ENCODE data around the gene OCA2. TPM values are rescaled to one million over a fixed set of nuclear protein-coding genes. Genes with fewer than 3 reads are reported as not detected.

The OCA2 gene
- total RNA-seq, 1 donor from 2014 or later = 0.79 TPM

DNA sequence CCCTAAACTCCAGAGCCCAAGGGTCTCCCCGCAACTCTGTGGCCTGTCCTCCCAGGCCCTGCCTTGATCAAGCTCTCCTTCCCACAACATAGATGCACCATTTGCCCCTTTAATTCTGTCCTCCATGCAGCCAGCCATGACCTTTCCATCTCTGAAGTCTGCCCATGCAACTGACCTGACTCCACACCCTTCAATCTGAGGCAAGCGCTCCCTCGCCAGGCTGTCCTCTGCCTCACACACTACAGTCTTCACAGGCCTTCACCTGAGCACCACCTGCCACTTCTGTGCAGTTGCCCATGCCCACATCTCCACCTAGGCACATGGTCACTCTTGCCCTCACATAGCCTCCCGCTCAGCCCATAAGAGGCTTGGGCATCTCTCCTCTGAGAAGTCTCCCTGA lies 244.0 kb downstream of the OCA2 start:
- Mint-ChIP-seq H3K36me3 (ENCODE audit: insufficient read depth) (no peaks in the 10 kb centered on the region), H3K4me1 (ENCODE audit: low read depth) (peaks cover 4% of the 10 kb centered on the region), H3K27me3 (peaks cover 11% of the 10 kb centered on the region), H3K9me3 (ENCODE audit: low read depth) (no peaks in the 10 kb centered on the region), H3K27ac (no peak overlapping the region), H3K4me3 (ENCODE audit: low read depth) (no peak overlapping the region)
- TF ChIP-seq, protein P1, sequence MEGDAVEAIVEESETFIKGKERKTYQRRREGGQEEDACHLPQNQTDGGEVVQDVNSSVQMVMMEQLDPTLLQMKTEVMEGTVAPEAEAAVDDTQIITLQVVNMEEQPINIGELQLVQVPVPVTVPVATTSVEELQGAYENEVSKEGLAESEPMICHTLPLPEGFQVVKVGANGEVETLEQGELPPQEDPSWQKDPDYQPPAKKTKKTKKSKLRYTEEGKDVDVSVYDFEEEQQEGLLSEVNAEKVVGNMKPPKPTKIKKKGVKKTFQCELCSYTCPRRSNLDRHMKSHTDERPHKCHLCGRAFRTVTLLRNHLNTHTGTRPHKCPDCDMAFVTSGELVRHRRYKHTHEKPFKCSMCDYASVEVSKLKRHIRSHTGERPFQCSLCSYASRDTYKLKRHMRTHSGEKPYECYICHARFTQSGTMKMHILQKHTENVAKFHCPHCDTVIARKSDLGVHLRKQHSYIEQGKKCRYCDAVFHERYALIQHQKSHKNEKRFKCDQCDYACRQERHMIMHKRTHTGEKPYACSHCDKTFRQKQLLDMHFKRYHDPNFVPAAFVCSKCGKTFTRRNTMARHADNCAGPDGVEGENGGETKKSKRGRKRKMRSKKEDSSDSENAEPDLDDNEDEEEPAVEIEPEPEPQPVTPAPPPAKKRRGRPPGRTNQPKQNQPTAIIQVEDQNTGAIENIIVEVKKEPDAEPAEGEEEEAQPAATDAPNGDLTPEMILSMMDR (IDR thresholded peaks at IDR 0.05; ENCODE audit: unreplicated experiment) = no peak
- DNase-seq (ENCODE audit: low spot score, unreplicated experiment) = no peak

DNA sequence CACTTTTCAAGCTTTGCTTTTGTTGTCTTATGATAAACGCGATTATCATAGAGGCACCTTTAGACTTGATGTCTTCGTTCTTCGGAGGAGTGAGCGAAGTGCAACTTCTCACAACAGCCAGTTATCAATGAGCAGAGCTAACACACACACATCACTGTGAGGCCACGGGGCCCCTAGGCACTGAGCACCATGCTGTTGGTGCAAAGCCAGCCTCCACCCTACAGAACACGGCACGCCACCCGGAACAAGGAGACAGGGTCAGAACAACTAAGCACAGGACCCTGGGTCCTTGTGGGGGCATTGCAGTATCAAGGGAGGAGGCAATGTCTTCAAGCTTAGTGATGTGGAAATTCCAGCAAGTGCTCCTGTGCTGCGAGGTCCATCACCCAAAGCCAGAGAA lies 244.5 kb downstream of the OCA2 start:
- H3K36me3 Mint-ChIP-seq (ENCODE audit: insufficient read depth) = no peaks in the 10 kb centered on the region
- TF ChIP-seq, protein P1 (IDR thresholded peaks at IDR 0.05; ENCODE audit: unreplicated experiment) = no peak
- no peak overlapping the region for H3K27ac Mint-ChIP-seq
- peaks cover 4% of the 10 kb centered on the region for H3K4me1 Mint-ChIP-seq (ENCODE audit: low read depth)
- no peak for DNase-seq (ENCODE audit: low spot score, unreplicated experiment)
- H3K27me3 Mint-ChIP-seq = peaks cover 13% of the 10 kb centered on the region
- H3K9me3 Mint-ChIP-seq (ENCODE audit: low read depth) = no peaks in the 10 kb centered on the region
- H3K4me3 Mint-ChIP-seq (ENCODE audit: low read depth) = no peak overlapping the region

DNA sequence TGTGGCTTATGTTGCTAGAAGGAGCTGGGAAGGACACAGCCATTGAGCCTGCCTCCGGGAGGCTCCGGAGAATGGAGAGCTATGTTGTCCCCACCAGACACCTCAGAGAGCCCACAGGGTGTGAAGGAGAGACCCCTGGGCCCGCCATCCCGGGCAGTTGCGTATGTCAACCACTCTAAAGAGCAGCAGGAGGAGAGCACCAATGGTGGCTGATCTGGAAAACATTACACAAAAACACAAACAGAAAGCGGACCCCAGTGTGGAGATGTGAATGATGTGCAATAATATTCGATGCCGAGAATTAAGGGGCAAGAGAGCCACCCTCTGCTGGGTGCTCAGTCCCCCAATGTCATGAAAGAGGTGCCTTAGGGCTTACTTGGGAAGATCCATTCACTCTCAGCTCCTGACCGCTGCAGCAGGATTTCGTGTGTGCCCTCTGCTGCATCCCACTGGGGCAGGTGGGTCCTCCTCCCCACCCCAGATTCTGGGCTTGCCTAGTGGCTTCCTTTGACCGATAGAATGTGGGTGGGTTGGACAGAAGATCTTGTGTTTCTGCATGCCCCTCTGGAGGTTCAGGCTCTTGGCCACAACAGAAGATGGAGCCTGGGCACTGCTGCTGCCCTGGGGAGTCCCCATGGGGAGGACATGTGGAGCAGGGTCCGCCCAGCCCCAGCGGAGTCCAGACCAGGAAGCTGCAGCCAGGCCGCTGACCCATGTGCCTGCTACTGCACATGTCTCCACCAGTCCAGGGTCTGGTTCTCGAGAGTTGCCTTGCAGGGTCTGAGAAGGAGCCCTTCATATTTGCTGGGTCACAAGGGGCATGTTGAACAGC lies 245.3 kb downstream of the OCA2 start:
- no peaks in the 10 kb centered on the region for H3K36me3 Mint-ChIP-seq (ENCODE audit: insufficient read depth)

DNA sequence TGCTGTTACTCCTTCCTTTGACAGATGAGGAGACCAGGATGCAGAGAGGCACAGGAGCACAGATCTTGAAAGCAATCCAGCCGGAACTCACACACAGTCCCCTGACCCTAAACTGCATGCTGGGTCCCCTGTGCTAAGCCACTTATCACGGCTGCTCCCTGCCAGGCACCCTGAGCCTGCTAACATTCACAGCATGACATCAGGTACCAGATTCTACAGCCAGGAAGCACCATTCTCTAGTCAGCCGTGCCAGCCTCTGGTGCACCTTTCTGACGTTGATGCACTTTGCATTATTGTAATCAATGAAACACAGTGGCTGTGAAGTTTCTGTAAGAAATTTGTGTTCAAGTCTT lies 247.3 kb downstream of the OCA2 start:
- TF ChIP-seq, protein P1 (IDR thresholded peaks at IDR 0.05; ENCODE audit: unreplicated experiment) = no peak
- Mint-ChIP-seq H3K9me3 (ENCODE audit: low read depth) (no peaks in the 10 kb centered on the region), H3K27me3 (peaks cover 26% of the 10 kb centered on the region), H3K4me3 (ENCODE audit: low read depth) (no peak overlapping the region), H3K4me1 (ENCODE audit: low read depth) (peaks cover 4% of the 10 kb centered on the region), H3K27ac (no peak overlapping the region), H3K36me3 (ENCODE audit: insufficient read depth) (no peaks in the 10 kb centered on the region)
- DNase-seq (ENCODE audit: low spot score, unreplicated experiment) = no peak

More for the DNA sequence above, 245.3 kb downstream of the OCA2 start:
- Mint-ChIP-seq H3K9me3 (ENCODE audit: low read depth) (no peaks in the 10 kb centered on the region), H3K4me3 (ENCODE audit: low read depth) (no peak overlapping the region), H3K4me1 (ENCODE audit: low read depth) (peaks cover 4% of the 10 kb centered on the region), H3K27ac (no peak overlapping the region), H3K27me3 (peaks cover 19% of the 10 kb centered on the region)
- TF ChIP-seq, protein P1 (IDR thresholded peaks at IDR 0.05; ENCODE audit: unreplicated experiment) = no peak
- DNase-seq (ENCODE audit: low spot score, unreplicated experiment) = no peak

DNA sequence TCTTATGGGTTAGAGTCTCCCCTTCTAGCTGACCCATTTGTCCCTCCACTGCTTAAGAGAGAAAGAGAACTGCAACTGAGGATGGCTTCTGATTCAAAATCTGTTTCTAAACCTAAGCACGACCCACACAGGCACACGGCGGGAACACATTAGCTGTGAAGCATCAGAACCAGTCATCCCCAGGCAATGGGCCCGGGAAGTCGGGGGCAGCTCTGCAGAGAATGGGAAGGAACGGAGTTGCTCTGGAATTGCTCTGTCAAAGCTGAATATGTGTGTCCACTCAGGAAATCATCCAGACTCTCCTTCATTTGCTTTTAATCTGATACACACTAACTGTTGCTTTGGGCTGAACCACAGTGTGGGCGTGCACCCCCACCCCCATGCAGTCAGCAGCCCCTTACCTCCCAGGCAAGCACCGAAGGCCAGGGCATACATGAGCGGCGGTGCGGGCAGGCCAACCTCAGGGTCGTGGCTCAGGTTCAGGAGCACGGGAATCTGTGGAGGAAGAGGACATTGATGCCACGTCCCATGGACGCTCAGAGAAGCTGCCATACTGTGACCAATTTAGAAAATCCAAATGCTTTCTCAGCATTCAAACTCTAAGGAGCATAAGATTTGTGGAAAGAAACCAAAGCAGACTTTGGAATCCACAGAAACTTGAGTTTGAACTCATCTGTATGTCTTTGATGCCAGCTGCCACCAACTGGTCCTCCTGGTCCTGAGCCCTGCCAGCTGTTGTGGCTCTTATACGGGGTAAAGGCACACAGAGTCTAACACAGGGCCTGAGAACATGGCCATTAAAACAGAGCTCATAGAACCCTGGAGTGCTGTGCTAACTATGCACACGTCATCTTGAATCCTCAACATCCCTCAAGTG lies 247.9 kb downstream of the OCA2 start:
- no peaks in the 10 kb centered on the region for H3K9me3 Mint-ChIP-seq (ENCODE audit: low read depth)
- H3K27ac Mint-ChIP-seq = no peak overlapping the region
- H3K4me1 Mint-ChIP-seq (ENCODE audit: low read depth) = peaks cover 4% of the 10 kb centered on the region
- H3K27me3 Mint-ChIP-seq = peaks cover 30% of the 10 kb centered on the region
- no peak overlapping the region for H3K4me3 Mint-ChIP-seq (ENCODE audit: low read depth)
- no peaks in the 10 kb centered on the region for H3K36me3 Mint-ChIP-seq (ENCODE audit: insufficient read depth)
- no peak for DNase-seq (ENCODE audit: low spot score, unreplicated experiment)
- TF ChIP-seq, protein P1 (IDR thresholded peaks at IDR 0.05; ENCODE audit: unreplicated experiment) = no peak
